ENCODE data around the gene ADORA3.
"Not testable (repeated sequence)": the region's sequence is repeated elsewhere in the genome, so short reads cannot be mapped to it uniquely, and the experiment has no call there.

Gene ADORA3

DNA sequence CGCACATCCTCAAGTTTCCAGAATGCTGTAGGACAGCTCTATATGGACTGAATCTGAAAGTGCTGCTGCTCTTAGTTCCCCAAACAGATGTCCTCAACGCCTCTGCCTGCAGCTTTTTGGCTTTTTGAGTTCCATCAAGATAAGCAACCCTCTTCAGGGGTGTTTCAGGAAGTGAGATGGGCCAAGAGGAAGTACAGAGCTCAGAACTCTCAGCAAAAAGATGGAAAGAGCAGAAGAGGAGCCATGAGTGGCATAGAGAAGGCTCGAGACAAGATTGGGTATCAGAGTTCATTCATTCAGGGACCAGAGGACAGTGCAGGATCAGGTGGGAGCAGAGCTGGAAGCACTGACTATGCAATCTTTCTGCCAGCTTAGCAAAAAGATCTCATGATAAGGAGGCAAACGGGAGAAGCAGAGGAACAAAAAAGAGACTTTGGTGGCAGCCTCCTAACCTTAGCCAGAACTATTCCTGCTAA is at the start of gene ADORA3, which contains the start of gene TMIGD3:
TSS of gene ADORA3 (minus strand) at position 49 of the 476 bp plus-strand sequence. CDS start 279 bp downstream, outside the sequence.
TSS of gene TMIGD3 (minus strand) at position 49 of the 476 bp plus-strand sequence. CDS start 279 bp downstream, outside the sequence.
- DNase-seq (ENCODE audit: low spot score), result no peak

DNA sequence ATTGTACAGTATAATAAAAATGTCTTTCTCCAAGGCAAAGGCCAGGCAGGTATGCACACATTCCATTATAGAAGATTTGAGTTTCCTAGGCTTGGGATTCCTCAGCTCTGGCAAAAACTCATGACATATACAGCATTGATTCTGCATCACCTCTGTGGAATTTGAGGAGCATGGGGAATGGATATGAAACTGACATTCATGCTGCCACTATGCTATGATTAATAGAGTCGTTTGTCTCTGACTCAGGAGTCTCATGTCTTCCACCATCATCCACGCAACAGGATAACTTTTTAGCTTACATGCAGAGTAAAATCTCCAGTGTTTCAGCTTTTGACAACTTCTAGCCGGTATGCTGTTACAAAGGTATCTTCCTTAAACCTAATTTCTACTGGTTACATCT is 49.8 kb upstream of the ADORA3 start:
- no peak for DNase-seq (ENCODE audit: low spot score)

DNA sequence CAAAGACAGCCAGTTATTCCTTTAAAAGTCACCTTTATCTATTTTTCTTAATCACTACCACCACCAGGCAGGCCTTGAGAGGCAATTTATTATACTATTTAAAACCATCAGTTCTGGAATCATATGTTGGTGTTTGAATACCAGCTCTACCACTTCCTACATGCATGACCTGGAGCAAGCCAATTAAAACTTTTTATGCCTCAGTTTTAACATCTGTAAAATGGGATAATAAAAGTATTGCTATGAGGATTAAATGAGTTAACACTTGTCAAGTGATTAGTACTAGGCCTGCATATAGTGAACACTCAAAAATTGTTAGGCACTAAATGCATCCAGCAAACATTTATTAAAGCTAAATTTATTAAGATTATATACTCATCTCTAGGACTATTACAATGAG is 49.2 kb upstream of the ADORA3 start:
- DNase-seq (ENCODE audit: low spot score), result no peak

DNA sequence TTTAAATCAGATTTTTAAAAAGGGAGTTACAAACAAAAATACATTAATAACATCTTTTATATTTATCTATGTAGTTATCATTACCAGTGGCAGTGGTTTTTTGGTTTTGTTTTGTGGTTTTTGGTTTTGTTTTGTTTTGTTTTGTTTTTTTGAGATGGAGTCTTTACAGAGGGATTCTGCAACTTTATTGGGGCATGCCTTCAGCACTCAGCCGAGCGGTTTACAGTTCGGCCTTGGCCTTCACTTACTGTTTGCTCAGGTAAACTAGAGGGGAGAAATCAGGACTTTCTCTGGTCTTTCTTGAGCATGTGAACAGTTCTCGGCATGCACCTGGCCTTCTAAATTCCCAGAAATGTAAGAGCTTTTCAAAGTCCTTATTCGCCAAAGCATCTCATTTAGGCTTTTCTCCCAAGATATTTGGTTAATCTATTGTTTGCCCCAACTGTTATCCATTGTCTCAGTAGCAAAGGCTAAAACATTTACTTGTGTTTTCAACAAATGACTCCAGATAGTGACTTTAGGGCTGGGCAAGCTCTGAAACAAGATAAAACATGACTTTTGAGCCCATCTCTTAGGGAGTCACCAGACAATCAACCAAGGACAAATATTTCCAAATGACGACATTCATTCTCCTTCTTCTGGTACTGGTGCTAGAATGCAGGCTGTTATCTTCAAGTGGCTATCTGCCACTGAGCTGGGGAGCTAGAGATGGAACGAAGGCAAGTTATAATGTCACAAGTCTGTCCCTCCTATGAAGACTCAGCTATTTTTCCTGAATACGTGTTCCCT is 48.4 kb upstream of the ADORA3 start:
- no peak for DNase-seq (ENCODE audit: low spot score)

DNA sequence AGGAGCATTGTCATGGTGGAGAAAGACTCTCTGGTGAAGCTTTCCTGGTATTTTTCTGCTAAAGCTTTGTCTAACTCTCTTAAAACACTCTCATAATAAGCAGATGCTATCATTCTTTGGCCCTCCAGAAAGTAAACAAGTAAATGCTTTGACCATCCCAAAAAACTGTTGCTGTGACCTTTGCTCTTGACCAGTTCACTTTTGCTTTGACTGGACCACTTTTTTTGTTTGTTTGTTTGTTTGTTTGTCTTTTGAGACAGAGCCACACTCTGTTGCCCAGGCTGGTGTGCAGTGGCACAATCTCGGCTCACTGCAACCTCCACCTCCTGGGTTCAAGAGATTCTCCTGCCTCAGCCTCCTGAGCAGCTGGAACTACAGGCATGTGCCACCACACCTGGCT is 44.4 kb upstream of the ADORA3 start:
- not testable (repeated sequence) for DNase-seq (ENCODE audit: low spot score)

DNA sequence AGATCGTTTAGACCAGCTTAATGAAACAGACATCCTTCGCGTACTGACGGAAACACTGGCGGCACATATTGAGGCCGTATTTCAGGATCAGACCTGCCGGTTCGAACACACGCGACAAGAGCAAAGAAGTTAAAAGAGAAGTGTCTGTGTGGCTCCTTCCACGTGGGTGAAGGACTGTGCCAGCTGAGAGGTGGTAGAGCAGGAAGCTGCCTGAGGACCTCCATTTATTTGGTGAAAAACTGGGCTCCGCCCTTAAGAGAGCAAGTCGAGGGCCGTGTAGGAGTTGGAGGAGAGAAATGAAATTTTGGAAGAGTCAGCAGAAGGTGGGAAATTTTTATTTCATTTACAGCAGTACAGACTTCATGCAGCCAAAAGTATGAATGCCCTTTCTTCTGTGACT is 38.8 kb upstream of the ADORA3 start:
- no peak for DNase-seq (ENCODE audit: low spot score)

DNA sequence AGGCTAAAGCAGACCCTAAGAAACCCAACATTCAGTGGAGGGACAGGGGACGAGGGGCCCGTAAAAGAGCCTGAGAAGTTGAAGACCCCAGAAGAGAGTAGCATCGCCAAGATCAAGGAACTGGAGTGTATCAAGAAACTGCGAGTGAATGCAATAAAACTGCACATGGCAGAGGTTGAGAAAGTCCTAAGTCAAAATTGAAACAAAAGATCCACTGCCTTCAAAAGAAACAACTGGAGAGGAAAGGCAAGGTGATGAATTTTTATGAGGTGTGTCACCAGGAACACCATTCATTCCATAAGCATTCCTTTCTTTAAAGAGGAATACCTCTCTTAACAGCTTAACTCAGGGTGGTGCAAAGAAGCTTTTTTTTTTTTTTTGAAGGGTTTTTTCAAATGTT is 38.3 kb upstream of the ADORA3 start:
- no peak for DNase-seq (ENCODE audit: low spot score)

DNA sequence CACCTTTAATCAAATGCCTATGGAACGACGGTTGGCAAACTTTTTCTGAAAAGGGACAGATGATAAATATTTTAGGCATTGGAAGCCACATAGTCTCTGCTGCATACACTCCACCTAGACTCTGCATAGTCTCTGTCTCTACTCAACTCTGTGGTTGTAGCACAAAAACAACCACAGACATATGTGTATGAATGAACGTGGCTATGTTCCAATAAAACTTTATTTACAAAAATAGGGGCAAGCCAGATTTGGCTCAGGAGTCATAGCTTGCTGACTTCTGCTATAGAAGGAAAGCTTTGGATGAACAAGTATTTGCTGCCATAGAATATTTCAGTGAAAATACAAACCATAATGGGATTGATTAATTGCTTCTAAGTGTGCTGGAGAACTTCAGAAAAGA is 37.5 kb upstream of the ADORA3 start:
- no peak for DNase-seq (ENCODE audit: low spot score)

DNA sequence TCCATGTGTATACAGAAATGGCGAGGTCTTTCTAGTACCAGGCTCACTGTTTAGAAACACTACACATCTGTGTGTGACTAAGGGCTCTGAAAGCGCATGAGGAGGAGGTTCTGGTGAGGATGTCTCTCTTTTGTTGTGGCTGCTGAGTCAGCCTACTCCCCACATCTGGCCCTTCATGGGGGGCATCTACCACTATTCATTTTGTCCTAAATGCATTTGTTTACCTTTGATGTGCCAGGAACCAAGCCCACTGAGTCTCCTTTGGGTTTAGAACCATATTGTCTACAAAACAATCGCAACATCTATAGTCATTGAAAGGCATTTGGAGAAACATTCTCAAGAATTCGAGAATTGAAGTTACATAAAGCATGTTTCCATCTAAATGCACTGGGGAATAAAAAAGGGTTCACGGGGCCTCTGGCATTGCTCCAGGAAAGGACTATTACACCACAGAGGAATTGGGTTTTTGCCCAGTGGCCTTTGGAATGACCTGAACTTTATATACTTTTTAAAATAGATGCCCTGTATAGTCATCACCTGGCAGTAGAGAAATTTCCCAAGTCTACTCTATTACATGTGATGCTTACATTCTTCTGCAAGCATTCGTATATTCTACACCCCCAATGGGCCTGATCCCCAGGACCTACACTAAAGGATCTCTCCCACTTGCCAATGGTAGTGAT is 35.1 kb upstream of the ADORA3 start:
- DNase-seq (ENCODE audit: low spot score), result no peak

DNA sequence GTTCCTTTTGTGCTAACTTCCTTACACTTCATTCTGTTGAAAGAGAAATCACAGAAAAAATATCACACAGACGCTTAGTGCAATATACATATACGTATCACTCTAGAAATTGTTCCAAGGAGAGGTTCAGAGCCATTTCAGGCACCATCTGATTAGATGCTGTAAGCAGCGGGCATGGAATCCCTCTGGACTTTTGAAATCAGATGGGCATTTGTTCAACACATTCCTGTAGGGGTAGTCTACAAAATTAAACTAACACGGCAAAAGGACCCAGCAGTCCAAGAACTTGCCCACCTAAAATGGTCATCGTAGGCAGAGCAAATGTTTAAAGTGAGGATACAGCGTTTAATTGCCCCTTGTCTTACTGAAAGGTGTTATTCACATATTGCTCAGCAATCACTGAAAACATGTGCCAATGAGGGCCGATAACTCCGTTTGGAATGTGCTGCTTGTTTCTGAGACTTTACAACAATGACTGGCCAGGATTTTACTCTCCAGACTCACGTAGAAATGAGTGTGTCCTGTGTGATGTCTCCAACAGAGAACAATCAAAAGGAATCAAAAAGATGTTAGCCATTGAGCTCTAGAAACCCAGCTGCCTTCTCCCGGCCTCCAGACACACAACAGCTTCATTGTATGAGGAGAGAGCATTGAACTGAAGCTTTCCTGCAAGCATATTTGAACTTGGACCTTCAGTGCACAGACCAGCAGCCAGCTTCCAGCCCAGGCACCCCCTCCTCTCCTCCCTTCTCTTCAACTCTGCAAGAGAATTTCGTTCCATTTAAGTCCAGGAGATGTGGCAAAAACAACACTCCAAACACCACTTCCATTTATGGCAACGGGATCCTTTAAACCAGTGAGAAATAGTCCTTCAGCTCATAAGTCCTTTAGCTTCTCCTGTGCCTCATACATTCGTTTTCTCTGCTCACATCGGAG is 32.1 kb upstream of the ADORA3 start:
- DNase-seq (ENCODE audit: low spot score), result no peak

DNA sequence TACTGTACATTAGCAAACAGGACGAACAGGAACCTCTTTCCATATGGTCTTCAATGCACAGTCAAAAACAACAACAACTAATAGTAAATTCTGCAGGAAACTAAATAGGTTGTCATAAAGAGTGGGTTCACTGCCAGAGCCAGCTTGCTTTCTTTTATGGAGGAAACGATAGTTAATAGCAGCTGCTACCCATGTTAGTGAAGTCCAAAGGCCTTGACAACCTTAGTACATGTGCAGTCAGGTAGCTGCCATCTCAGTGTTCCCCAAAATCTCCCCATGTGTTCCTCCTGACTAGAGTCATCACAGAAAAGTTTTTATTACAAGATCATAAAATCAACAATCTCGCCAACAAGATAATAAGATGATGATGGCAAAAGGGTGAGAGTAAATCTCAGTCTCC is 16.6 kb upstream of the ADORA3 start:
- DNase-seq (ENCODE audit: low spot score), result no peak

DNA sequence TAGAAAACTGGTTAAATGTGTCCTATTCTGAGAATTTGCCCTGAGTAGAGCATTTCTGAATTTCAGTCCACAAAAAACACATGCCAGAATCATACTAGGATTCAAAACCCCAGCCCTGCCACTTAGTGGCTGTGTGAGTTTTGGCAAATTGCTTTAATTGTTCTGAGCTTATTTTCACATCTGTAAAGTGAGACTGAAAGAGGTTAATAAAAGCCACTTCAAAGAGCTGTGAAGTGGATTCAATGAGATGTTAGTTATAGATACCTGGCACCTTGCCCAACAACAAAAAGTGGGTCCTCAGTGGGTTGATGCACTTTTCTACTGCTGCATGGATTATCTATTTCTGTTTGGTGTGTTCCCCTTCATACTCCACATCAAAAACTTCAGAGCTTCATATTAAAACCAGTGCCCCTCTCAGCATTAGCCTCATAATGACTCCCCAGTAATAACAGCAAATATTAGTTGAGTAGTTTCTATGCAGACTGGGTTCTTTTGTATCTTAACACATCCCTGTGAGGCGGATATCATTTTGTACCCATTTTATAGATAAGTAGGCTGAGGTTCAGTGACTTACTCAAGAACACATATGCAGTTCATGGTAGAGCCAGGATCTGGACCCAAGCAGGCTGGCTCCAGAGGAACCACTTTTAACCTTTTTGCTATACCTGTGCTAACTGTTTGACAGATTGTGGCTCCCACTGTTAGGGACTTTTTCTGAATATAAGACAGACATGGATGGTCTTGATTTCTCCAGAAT is 14.2 kb upstream of the ADORA3 start:
- no peak for DNase-seq (ENCODE audit: low spot score)

DNA sequence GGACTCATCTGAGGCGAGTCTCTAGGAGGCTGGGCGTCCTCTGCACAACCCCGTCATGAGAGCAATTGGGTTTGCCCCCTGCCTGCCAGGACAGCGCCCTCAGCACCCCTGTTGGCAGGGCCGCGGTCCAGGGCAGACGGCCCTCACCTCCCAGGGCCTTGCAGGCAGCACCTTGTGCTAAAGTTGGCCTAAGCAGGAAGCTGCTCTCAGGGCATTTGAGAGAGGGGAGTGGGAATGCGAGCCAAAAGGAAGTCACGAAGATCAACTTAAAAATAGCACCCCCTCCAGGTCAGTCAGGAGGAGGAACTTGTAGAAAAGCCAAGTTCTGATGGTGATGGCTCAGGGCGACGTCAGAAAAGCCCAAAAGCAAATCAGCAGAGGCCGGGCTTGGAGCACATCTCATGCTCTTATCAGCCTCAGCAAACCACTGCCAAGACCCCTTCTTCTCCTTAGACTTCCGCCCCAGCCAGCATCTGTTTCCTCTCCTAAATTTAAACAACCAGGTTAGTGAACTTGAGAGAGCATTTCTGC is 12.6 kb upstream of the ADORA3 start:
- no peak for DNase-seq (ENCODE audit: low spot score)

DNA sequence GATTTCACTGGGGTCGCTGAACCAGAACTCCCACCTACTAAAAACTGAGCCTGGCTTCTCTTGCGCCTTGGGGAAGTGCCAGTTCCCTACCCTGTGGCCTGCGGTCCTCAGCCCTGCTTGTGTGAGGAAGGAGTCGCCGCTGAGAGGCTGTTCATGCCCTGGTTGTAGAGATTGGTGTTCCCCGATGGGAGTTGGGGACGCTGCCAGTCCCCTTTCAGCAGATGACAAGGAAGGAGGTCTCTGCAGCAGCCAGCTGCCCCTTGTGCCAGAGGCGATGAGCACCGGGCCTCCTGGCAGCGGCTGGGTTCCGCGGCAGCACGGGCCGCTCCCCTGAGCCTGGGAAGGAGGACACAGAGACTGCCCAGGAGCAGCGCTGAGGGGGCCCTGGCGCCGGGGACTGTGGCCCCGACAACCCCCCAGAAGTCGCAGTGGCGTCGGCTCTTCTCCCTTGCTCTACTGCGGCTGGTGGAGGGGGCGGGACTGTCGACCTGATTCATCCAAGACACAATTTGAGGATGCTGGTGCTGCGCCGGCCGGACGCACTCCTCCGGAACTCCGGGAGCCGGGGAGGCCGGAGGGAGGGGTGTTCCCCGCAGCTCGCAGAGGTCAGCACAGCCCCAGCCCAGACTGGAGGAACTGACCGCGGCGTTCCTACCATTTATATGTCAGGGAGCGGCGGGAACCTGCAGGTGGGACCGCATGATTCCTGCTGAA is 12.0 kb upstream of the ADORA3 start:
- no peak for DNase-seq (ENCODE audit: low spot score)

DNA sequence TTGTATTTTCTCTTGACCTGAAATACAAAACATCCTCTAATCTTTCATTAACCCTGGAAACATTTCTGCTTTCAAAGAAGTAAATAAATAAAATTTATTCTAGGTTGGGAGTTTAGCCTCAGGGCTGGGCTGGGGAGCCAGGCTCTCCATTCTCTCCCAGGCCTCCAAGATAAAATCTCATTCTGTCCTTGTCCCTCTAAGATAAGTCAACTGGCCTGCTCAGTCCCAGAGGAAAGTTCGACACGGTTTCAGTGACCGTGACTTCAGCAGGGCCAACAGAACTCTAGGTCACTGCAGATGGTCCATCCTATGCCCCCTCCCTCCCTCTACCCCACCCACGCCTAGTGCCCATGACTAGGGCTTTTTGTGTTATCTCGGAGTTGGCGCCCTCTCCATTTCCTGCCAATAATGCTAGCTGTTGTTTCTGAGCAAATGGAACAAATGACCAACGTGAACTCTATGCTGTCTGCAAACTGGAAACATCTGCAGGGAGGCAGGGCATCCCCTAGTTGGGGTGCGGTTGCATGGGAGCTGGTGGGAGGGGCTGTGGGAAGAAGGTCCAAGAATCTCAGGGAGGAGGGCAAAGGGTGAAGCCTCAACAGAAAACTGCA is 10.1 kb upstream of the ADORA3 start:
- DNase-seq (ENCODE audit: low spot score), result no peak

DNA sequence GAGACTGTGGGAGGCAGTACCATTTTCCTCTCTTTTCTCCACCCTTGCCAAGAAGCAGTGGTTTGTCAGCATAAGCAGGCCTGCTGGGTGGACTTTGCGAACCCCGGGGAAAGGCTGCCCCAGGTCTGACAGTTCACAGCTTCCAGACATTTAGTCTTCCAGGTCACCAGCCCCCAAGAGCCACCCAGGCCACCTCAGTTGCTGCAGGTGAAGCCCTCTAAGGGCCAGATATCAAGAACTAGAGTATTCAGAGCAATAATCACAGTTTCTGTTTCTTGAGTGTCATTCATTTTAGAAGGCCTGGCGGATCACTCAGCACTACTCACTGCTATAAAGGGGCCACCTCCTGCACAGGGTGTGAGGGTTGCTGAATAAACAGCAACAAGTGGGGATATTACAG is 9.5 kb upstream of the ADORA3 start:
- no peak for DNase-seq (ENCODE audit: low spot score)

DNA sequence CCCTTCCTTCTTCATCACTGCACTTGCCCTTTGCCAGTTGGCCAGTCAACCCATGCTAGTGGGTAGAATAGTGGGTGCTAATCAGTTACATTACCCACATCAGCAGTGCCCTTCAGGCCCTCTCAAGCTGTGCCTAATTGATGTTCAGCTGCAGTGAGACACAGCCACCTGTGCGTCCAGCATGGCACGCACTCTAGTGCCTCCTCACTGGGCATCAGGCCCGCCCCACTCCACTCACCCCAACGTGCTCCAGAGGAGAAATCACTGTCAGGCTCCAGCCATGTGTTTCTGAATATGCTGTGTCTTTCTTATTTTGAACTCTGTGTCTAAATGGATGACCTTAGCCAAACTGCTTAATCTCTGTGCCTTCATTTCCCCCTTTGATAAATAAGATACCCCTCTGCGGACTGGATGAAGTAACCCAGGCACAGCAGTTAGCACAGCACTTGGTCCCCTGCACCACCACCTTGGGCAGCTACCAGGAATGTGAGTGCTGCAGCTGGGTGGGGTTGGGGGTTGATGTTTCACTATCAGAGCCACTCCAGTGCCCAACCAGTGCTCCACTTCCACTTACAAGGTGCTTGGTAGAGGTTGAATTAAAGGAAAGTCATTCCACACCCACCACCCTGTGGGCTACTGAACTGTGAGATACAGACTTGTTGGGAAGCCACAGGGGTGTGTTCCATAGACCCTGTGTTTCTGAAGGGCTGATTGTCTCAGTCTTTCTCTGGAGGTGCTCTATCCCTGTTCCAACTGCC is 8.9 kb upstream of the ADORA3 start:
- DNase-seq (ENCODE audit: low spot score), result no peak

DNA sequence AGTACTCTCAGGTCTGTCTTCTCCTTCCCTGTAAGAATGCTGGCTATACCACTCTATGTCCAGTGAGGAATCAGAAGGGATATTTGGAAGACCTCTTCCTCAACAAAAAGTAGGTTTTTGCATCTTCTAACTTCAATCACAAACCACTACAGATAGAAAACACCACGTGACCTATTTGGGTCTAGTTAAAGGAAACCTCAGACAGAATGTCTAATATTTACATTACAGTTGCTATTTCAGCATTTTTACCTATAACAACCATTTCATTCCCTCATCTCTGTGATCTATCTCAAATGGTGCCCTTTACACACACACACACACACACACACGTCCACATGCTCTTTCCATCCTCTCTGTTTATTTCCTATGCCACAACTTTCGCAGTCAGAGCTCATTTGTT is 7.9 kb upstream of the ADORA3 start:
- no peak for DNase-seq (ENCODE audit: low spot score)

DNA sequence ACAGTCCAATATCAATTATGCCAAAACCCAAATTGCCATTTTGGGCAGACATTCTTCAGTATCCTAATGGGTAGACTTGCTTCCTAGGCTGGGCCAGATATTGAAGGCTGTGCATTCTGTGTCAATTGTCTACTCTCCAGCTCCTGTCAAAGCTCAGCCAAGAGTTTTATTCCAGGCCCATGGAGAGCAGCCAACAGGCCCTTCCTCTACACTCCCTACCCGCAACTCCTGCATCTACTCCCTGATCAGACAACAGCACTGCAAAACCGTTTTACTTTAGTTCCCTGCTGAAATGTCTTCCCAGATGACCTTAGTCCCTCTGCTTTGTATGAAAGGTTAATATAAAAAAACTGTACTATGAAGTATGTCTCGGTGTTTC is 6.6 kb upstream of the ADORA3 start:
- no peak for DNase-seq (ENCODE audit: low spot score)

Data from HuH-7.5 (cell line).